GM12878 (cell line): Measurements from ENCODE around the gene P2RX6. TPM values are rescaled to one million over a fixed set of nuclear protein-coding genes. Genes with fewer than 3 reads are reported as not detected.

Experiments used
- ATAC-seq: fragments of 200-7000 bp; cut with Tn5 transposase; 3 replicates; pipeline ENCODE4 v1.9.1; 2020; ENCODE audit warnings: mild to moderate bottlenecking, moderate library complexity
- BruUV-seq: library from RNA; stranded (reverse); fragments of 400-500 nt; replicated peaks from 2 replicates; lab custom pipeline; 2021; lab: Mats Ljungman, UMichigan
- CTCF ChIA-PET: fragments of 300-600 bp; sonication (Branson Sonifier 250); formaldehyde crosslinking; extraction: SDS; loops from one replicate; lab custom pipeline; 2021; ENCODE audit warnings: inconsistent platforms; lab: Yijun Ruan, JAX
- POLR2A ChIA-PET: fragments of 350-600 bp; formaldehyde crosslinking; extraction: SDS; loops from one replicate; lab custom pipeline; 2021; ENCODE audit warnings: inconsistent platforms; lab: Charles Lee
- RAD21 ChIA-PET: fragments of 300-600 bp; sonication (Branson Sonifier 250); formaldehyde crosslinking; loops from one replicate; lab custom pipeline; 2023; ENCODE audit warnings: antibody characterized with exemption; ENCODE audit not compliant: unreplicated experiment; lab: Charles Lee
- SMC1A ChIA-PET: fragments of 300-600 bp; sonication (Branson Sonifier 250); formaldehyde crosslinking; loops from one replicate; lab custom pipeline; 2023; ENCODE audit not compliant: unreplicated experiment, uncharacterized antibody; lab: Charles Lee
- DNase-seq: peaks from one replicate; pipeline ENCODE4 v3.0.0-alpha.2; 2011; ENCODE audit warnings: low read depth, low spot score
- FAIRE-seq: peaks from 3 replicates; lab custom pipeline; 2011; peaks lifted over from hg19 to GRCh38; lab: Jason Lieb, UNC
- H2AFZ ChIP-seq: 2 replicates; pipeline ENCODE4 v1.6.0; 2011; ENCODE audit warnings: low read depth, low read length, control low read depth; ENCODE audit not compliant: control insufficient read depth
- H3K27ac ChIP-seq: 2 replicates; pipeline ENCODE4 v1.5.1; 2011; ENCODE audit warnings: control low read depth; ENCODE audit not compliant: control insufficient read depth, insufficient read depth
- H3K27me3 ChIP-seq, 2 experiments: replicated peaks in 1 of 2; 2 replicates each; pipeline versions ENCODE4 v1.6.0 to v1.6.1; 2011; ENCODE audit warnings: low read length in 1 of 2; ENCODE audit not compliant: control insufficient read depth in 2 of 2, insufficient read depth in 2 of 2
- H3K36me3 ChIP-seq, 2 experiments: 2 replicates each; pipeline ENCODE4 v1.5.1; 2011; ENCODE audit warnings: low read length in 1 of 2; ENCODE audit not compliant: control insufficient read depth in 2 of 2, insufficient read depth in 2 of 2
- H3K4me1 ChIP-seq: 2 replicates; pipeline ENCODE4 v1.6.1; 2011; ENCODE audit warnings: mild to moderate bottlenecking, low read length, moderate library complexity, mixed read lengths; ENCODE audit not compliant: control insufficient read depth, insufficient read depth
- H3K4me2 ChIP-seq: 2 replicates; pipeline ENCODE4 v1.6.0; 2011; ENCODE audit warnings: control low read depth; ENCODE audit not compliant: control insufficient read depth, insufficient read depth
- H3K4me3 ChIP-seq: fragments of 200-600 bp; sonication (generic); 2 replicates; pipeline ENCODE4 v1.5.1; 2016
- H3K79me2 ChIP-seq: 2 replicates; pipeline ENCODE4 v1.6.0; 2011; ENCODE audit warnings: low read length; ENCODE audit not compliant: control insufficient read depth, insufficient read depth
- H3K9ac ChIP-seq: 2 replicates; pipeline ENCODE4 v1.8.0; 2011; ENCODE audit warnings: low read length, control low read depth, mixed read lengths; ENCODE audit not compliant: control insufficient read depth, insufficient read depth
- H3K9me3 ChIP-seq: replicated peaks from 3 replicates; pipeline ENCODE4 v1.5.1; 2011; ENCODE audit warnings: mild to moderate bottlenecking, low read length; ENCODE audit not compliant: control insufficient read depth, insufficient read depth
- H4K20me1 ChIP-seq: 2 replicates; pipeline ENCODE4 v1.6.0; 2011; ENCODE audit not compliant: control insufficient read depth, insufficient read depth
- BMI1 ChIP-seq: fragments of 450-650 bp; IDR thresholded peaks from 2 replicates; pipeline ENCODE4 v1.6.1; 2016; ENCODE audit warnings: mild to moderate bottlenecking, moderate library complexity, borderline replicate concordance
- JUNB ChIP-seq: IDR thresholded peaks from 2 replicates; pipeline ENCODE4 v1.6.1; 2016; ENCODE audit warnings: antibody characterized with exemption, mild to moderate bottlenecking
- MLLT1 ChIP-seq: fragments of 450-650 bp; IDR thresholded peaks from 2 replicates; pipeline ENCODE4 v1.6.1; 2016; ENCODE audit warnings: mild to moderate bottlenecking
- POU2F2 ChIP-seq: IDR thresholded peaks from 3 replicates; pipeline ENCODE4 v1.6.1; 2011; ENCODE audit warnings: low read depth, mild to moderate bottlenecking, low read length, borderline replicate concordance
- RAD21 ChIP-seq: IDR thresholded peaks from 2 replicates; pipeline ENCODE4 v1.6.1; 2011; ENCODE audit warnings: mild to moderate bottlenecking, low read depth, low read length, moderate library complexity; ENCODE audit not compliant: insufficient read depth
- RFX5 ChIP-seq: IDR thresholded peaks from 2 replicates; pipeline ENCODE4 v1.6.1; 2011; ENCODE audit warnings: low read depth, low read length, improper control_type of control experiment
- TCF12 ChIP-seq: IDR thresholded peaks from 2 replicates; pipeline ENCODE4 v1.6.1; 2011; ENCODE audit warnings: low read depth, mild to moderate bottlenecking, low read length
- TCF7 ChIP-seq: IDR thresholded peaks from 2 replicates; pipeline ENCODE4 v1.6.1; 2014; ENCODE audit warnings: antibody characterized with exemption, borderline replicate concordance
- WRNIP1 ChIP-seq: IDR thresholded peaks from 2 replicates; pipeline ENCODE4 v1.6.1; 2011; ENCODE audit warnings: low read depth, low read length, improper control_type of control experiment, borderline replicate concordance
- WGBS: methylation state at CpG from one replicate; pipeline ENCODE4 v1.1.6; 2016; ENCODE audit warnings: low lambda C conversion rate; ENCODE audit not compliant: insufficient replicate concordance, insufficient coverage; ENCODE audit errors: missing lambda C conversion rate; 5-methylcytosine and 5-hydroxymethylcytosine counted together
- in situ Hi-C: fragments of 300-500 bp; cut with MboI; formaldehyde crosslinking; loops from 9 replicates; pipeline ENCODE4 v1.14.3; 2018; ENCODE audit warnings: mixed read lengths
- intact Hi-C: fragments of 100-400 bp; cut with micrococcal nuclease; formaldehyde crosslinking; loops from one replicate; pipeline ENCODE4 v1.14.2; 2022; ENCODE audit not compliant: unreplicated experiment
- polyA plus RNA-seq, 11 experiments: library from polyadenylated mRNA; depleted of rRNA in 4 of 11; unstranded in 6 of 11; stranded (reverse) in 5 of 11; fragments of >200 nt; fragmentation: Nextera tagmentation in 4 of 11; fragmentation: Illumina TruSeq in 1 of 11; extraction: Ambion mirVana in 4 of 11; extraction: Trizol in 1 of 11; gene quantifications; 1 replicate in 1 of 11; 2 replicates in 10 of 11; pipeline versions ENCODE4 v1.2.1 to v1.2.3, GENCODE V29; 2011 to 2016; ENCODE audit warnings: inconsistent platforms in 2 of 11, missing spikeins in 2 of 11, low read depth in 1 of 11
- total RNA-seq, 4 experiments: library from RNA; depleted of rRNA in 3 of 4; stranded (reverse); fragments of >200 nt in 3 of 4; fragmentation: Illumina TruSeq in 1 of 4; extraction: Trizol in 1 of 4; gene quantifications; 2 replicates each; pipeline versions ENCODE4 v1.2.1 to v1.2.3, GENCODE V29; 2013 to 2021

P2RX6 gene
- total and polyA plus RNA-seq, 10 of the 15 experiments (the other 5 are each of a cell fraction or from before 2014, with no cell fraction given): 0.03 to 0.21 (median 0.07) TPM; not detected in 5

- TF ChIP-seq TCF12 (no peak), TCF7 (no peak), RFX5 (no peak), MLLT1 (no peak), BMI1 (no peak), WRNIP1 (no peak), POU2F2 (no peak), JUNB (no peak)
- TF ChIP-seq, all 136 proteins: peak for 0
Observed at GRCh38 chr22:20975541-20976290, 39.2 kb upstream of the P2RX6 start (continued).

- DNase-seq: no peak
- WGBS: 55% methylated on average over 24 of the region's 24 CpGs
- H3K27ac ChIP-seq: no peak overlapping the region
- intact Hi-C loops: no loop called here
- CTCF ChIA-PET: no interaction called here
- POLR2A ChIA-PET: no interaction called here
- H3K4me1 ChIP-seq: peaks cover 5% of the 10 kb centered on the region; the same call in 1 of the 2 replicates
- RAD21 ChIA-PET: no interaction called here
- H3K27me3 ChIP-seq: no peaks in the 10 kb centered on the region
- H3K36me3 ChIP-seq: no peaks in the 10 kb centered on the region
- no peak for TF ChIP-seq RAD21
- no peak overlapping the region for H2AFZ ChIP-seq
- BruUV-seq: no TSS peak
- H3K4me2 ChIP-seq: no peak overlapping the region
- in situ Hi-C loops: no loop called here
- FAIRE-seq: no peak
- H3K4me3 ChIP-seq: no peak overlapping the region
- no peaks in the 10 kb centered on the region for H4K20me1 ChIP-seq
- H3K9ac ChIP-seq: no peak overlapping the region
- SMC1A ChIA-PET: no interaction called here
- no peak for ATAC-seq
- H3K9me3 ChIP-seq: peaks cover 6% of the 10 kb centered on the region; the same call in 2 of the 3 replicates
- H3K79me2 ChIP-seq: peaks cover under 1% of the 10 kb centered on the region; the same call in 1 of the 2 replicates
Observed at GRCh38 chr22:20976291-20976877, 38.6 kb upstream of the P2RX6 start.
